KMS-11 (cell line): ENCODE measurements around the gene AMOT.

ENCODE experiments used
- H2AFZ ChIP-seq: fragments of 200-600 bp; sonication (generic); 2 replicates; pipeline ENCODE4 v1.6.1; 2016; ENCODE audit warnings: antibody characterized with exemption, mixed run types, low read depth
- H3K27ac ChIP-seq: fragments of 200-600 bp; sonication (generic); 2 replicates; pipeline ENCODE4 v1.6.1; 2016; ENCODE audit warnings: mild to moderate bottlenecking, mixed run types
- H3K27me3 ChIP-seq: fragments of 200-600 bp; sonication (generic); 2 replicates; pipeline ENCODE4 v1.6.1; 2017; ENCODE audit warnings: mild to moderate bottlenecking, low read depth, mixed run types, moderate library complexity; ENCODE audit not compliant: insufficient read depth
- H3K36me3 ChIP-seq: fragments of 200-600 bp; sonication (generic); 2 replicates; pipeline ENCODE4 v1.6.1; 2017; ENCODE audit warnings: mild to moderate bottlenecking, mixed run types; ENCODE audit not compliant: insufficient read depth
- H3K4me1 ChIP-seq: fragments of 200-600 bp; sonication (generic); 2 replicates; pipeline ENCODE4 v1.6.1; 2016; ENCODE audit warnings: mild to moderate bottlenecking, low read depth, mixed run types; ENCODE audit not compliant: poor library complexity, severe bottlenecking
- H3K4me2 ChIP-seq: fragments of 200-600 bp; sonication (generic); 2 replicates; pipeline ENCODE4 v1.7.0; 2016; ENCODE audit warnings: mild to moderate bottlenecking, mixed run types
- H3K4me3 ChIP-seq: fragments of 200-600 bp; sonication (generic); IDR thresholded peaks from 2 replicates; pipeline ENCODE4 v1.6.1; 2017; ENCODE audit warnings: low read depth, low read length, mixed read lengths; ENCODE audit not compliant: insufficient read depth
- H3K79me2 ChIP-seq: fragments of 200-600 bp; sonication (generic); 2 replicates; pipeline ENCODE4 v1.6.1; 2016; ENCODE audit warnings: low read depth, mixed run types; ENCODE audit not compliant: insufficient read depth
- H3K9ac ChIP-seq: fragments of 200-600 bp; sonication (generic); 2 replicates; pipeline ENCODE4 v1.6.1; 2016; ENCODE audit warnings: mild to moderate bottlenecking, mixed run types
- H4K20me1 ChIP-seq: fragments of 200-600 bp; sonication (generic); 2 replicates; pipeline ENCODE4 v1.6.1; 2016; ENCODE audit warnings: mild to moderate bottlenecking, mixed run types; ENCODE audit not compliant: insufficient read depth
- TF ChIP-seq, protein P1 (sequence below): fragments of 200-600 bp; sonication (generic); conservative IDR thresholded peaks from 2 replicates; pipeline ENCODE4 v1.6.1; 2017; ENCODE audit warnings: low read depth, mild to moderate bottlenecking, antibody characterized with exemption, low read length, moderate library complexity, mixed read lengths

Gene AMOT

GRCh38 chrX:112874614-112875013 is 34.0 kb upstream of the AMOT start:
- Histone ChIP-seq H3K4me1 (peaks cover 30% of the 10 kb centered on the region), H3K9ac (no peak overlapping the region), H3K79me2 (no peaks in the 10 kb centered on the region), H3K27ac (no peak overlapping the region), H3K4me2 (no peak overlapping the region), H4K20me1 (no peaks in the 10 kb centered on the region), H3K4me3 (no peak overlapping the region), H3K36me3 (no peaks in the 10 kb centered on the region), H3K27me3 (no peaks in the 10 kb centered on the region), H2AFZ (no peak overlapping the region)
- TF ChIP-seq, protein P1, sequence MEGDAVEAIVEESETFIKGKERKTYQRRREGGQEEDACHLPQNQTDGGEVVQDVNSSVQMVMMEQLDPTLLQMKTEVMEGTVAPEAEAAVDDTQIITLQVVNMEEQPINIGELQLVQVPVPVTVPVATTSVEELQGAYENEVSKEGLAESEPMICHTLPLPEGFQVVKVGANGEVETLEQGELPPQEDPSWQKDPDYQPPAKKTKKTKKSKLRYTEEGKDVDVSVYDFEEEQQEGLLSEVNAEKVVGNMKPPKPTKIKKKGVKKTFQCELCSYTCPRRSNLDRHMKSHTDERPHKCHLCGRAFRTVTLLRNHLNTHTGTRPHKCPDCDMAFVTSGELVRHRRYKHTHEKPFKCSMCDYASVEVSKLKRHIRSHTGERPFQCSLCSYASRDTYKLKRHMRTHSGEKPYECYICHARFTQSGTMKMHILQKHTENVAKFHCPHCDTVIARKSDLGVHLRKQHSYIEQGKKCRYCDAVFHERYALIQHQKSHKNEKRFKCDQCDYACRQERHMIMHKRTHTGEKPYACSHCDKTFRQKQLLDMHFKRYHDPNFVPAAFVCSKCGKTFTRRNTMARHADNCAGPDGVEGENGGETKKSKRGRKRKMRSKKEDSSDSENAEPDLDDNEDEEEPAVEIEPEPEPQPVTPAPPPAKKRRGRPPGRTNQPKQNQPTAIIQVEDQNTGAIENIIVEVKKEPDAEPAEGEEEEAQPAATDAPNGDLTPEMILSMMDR, result no peak

GRCh38 chrX:112874175-112874574 is 33.5 kb upstream of the AMOT start:
- peaks cover 30% of the 10 kb centered on the region for H3K4me1 ChIP-seq
- no peaks in the 10 kb centered on the region for H4K20me1 ChIP-seq
- no peak overlapping the region for H3K4me2 ChIP-seq
- TF ChIP-seq, protein P1, result no peak
- H3K27ac ChIP-seq, result no peak overlapping the region
- no peak overlapping the region for H3K4me3 ChIP-seq
- no peak overlapping the region for H3K9ac ChIP-seq
- no peaks in the 10 kb centered on the region for H3K36me3 ChIP-seq
- H3K79me2 ChIP-seq, result no peaks in the 10 kb centered on the region
- H2AFZ ChIP-seq, result no peak overlapping the region
- no peaks in the 10 kb centered on the region for H3K27me3 ChIP-seq

DNA sequence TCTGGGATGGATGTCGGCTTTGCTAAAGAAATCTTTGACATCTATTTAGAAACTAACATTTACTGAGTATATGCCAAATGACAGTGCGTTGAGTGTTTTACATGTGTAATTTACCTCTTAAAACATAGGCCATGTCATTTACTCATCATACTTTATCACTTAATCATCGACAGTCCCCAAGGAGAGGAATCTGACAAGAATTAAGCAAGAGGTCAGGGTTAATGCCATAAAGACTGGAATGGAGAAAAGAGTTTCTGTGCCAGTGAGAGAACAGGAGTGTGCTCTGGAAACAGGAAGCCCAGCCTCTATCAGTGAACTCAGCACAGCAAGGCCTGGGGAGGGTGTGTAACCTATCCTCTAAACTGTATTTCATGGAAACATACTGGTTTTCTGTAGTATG is 28.0 kb upstream of the AMOT start:
- Histone ChIP-seq H3K9ac (no peak overlapping the region), H3K4me1 (no peaks in the 10 kb centered on the region), H3K27me3 (no peaks in the 10 kb centered on the region), H3K27ac (no peak overlapping the region), H3K36me3 (no peaks in the 10 kb centered on the region), H3K79me2 (no peaks in the 10 kb centered on the region), H4K20me1 (no peaks in the 10 kb centered on the region), H3K4me3 (no peak overlapping the region), H3K4me2 (no peak overlapping the region), H2AFZ (no peak overlapping the region)
- TF ChIP-seq, protein P1, result no peak

GRCh38 chrX:112867570-112867969 is 26.9 kb upstream of the AMOT start:
- no peak overlapping the region for H3K4me2 ChIP-seq
- H2AFZ ChIP-seq, result no peak overlapping the region
- TF ChIP-seq, protein P1, result no peak

DNA sequence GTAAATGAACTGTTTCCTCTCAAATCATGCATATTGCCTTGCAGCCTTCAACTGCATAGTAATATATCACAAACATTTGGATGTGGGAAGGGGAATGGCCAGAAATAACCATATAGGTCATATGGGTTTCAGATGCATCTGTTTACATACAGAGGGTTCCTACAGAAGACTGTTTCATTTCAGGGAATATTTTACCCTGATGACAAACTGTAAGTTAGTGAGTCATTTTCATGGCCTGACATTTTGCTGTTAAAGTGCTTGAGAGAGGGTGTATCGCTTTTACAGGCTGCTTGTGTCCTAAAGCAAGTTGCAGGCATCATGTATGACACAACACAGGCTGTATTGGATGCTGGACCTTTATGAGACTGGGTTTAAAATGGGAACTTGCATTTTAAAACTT is 25.5 kb upstream of the AMOT start:
- H2AFZ ChIP-seq, result no peak overlapping the region
- H4K20me1 ChIP-seq, result no peaks in the 10 kb centered on the region
- no peak overlapping the region for H3K4me3 ChIP-seq
- no peaks in the 10 kb centered on the region for H3K27me3 ChIP-seq
- H3K4me2 ChIP-seq, result no peak overlapping the region
- TF ChIP-seq, protein P1, result no peak
- H3K4me1 ChIP-seq, result no peaks in the 10 kb centered on the region
- no peak overlapping the region for H3K9ac ChIP-seq
- no peaks in the 10 kb centered on the region for H3K79me2 ChIP-seq
- no peaks in the 10 kb centered on the region for H3K36me3 ChIP-seq
- no peak overlapping the region for H3K27ac ChIP-seq

More at GRCh38 chrX:112867570-112867969, 26.9 kb upstream of the AMOT start:
- H3K79me2 ChIP-seq, result no peaks in the 10 kb centered on the region
- no peak overlapping the region for H3K4me3 ChIP-seq
- no peaks in the 10 kb centered on the region for H3K27me3 ChIP-seq
- no peaks in the 10 kb centered on the region for H3K36me3 ChIP-seq
- no peaks in the 10 kb centered on the region for H3K4me1 ChIP-seq
- H4K20me1 ChIP-seq, result no peaks in the 10 kb centered on the region
- H3K9ac ChIP-seq, result no peak overlapping the region
- no peak overlapping the region for H3K27ac ChIP-seq
